Gastrocnemius medialis (tissue), 4 donors: Measurements from ENCODE around the gene SEMA3C.

Experiments used
- CTCF ChIP-seq, 5 experiments: fragments of 450-650 bp in 3 of 5; fragments of 200-600 bp in 2 of 5; sonication (generic) in 2 of 5; IDR thresholded peaks in 4 of 5; conservative IDR thresholded peaks in 1 of 5; 1 replicate in 4 of 5; 2 replicates in 1 of 5; pipeline ENCODE4 v1.5.1; 2016 to 2019; ENCODE audit warnings: antibody characterized with exemption in 5 of 5, mild to moderate bottlenecking in 3 of 5, moderate library complexity in 3 of 5
- POLR2A ChIP-seq, 2 donors: fragments of 450-650 bp; IDR thresholded peaks; one replicate each; pipeline ENCODE4 v1.6.1; 2017; ENCODE audit warnings: antibody characterized with exemption in 2 of 2, mild to moderate bottlenecking in 2 of 2, moderate library complexity in 2 of 2

- no peak for TF ChIP-seq CTCF (IDR thresholded peaks at IDR 0.05 in 4 of 5, conservative IDR thresholded peaks at IDR 0.05 in 1 of 5)
- no peak for TF ChIP-seq POLR2A (IDR thresholded peaks at IDR 0.05)
Measured at GRCh38 chr7:80905334-80905733, 13.5 kb downstream of the SEMA3C start.
